ENCODE results near the gene ATP2A3.
A peak's percentile ranks its signal among the peaks of the same experiment; 100 is the strongest.
"Not testable (repeated sequence)": the region's sequence is repeated elsewhere in the genome, so short reads cannot be mapped to it uniquely, and the experiment has no call there.

The ATP2A3 gene

DNA sequence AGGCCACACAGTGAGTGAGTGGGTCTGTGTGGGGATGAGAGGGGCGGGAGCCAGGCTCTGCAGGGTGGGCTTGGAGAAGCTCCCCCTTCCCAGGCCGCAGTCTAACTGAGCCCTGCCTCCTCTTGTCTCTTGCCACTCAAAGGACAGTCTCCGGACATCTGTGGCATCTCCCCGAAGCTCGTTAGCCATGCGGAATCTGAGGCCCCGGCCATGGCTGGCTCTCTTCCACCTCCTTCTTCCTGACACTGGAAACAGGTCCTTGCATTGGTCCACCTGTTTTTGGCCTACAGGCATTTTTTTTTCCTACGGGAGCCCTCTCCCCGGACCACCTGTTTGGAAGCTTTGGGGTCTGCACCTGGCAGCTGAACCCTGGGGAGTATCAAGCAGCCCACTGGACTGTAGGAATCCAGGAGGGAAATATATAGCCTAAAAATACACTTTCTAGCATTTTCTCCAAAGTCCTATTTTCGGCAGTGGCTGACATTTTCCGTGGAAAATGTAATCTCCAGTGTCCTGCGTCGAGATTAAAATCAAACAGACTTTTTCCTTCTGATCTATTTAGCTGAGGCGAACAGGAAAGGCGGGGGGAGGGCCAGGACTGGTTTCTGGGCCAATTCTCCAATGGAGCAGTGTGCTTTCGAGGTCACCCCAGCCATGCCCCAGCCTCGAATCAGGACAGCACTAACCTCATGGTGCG, 9.1 kb downstream of the ATP2A3 start:
- DNase-seq (ENCODE audit: low read depth) = no peak

DNA sequence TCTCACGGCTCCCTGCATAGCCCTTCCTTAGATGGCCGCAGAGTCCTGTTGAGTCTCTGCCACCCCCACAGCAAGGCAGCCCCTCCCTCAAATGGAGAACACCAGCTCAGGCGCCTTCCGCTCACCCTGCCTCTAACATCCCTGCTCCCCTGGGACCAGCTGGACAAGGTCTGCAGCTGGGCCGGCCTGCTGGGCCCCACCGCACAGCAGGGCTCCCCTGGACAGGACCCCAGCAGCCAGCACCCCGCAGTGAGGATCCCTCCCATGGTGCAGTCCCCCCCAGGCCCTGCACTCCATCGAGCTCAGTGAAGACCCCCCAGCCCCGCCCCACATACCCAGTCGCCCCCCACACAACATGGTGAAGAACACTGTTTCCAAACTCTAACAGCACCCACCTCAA, 10.2 kb downstream of the ATP2A3 start:
- no peak for DNase-seq (ENCODE audit: low read depth)

DNA sequence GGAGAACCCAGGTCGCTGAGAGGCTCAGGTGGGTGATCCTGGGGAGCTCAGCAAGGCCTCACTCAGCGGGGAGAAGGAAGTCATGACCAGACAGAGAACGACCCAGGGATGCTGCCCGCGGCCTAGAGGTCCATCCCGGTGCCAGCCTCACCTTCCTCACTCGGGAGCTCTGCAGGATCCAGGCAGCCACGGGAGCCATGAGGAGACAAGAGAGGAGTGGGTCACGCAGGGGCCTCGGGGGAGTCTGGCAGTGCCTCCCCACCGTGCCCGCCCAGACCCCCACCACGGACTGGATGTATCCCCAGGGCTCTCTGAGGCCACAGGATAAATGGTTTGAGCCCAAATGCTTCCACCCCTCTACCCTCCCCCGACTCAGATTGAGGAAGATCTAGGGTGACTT, 10.7 kb downstream of the ATP2A3 start:
- no peak for DNase-seq (ENCODE audit: low read depth)

DNA sequence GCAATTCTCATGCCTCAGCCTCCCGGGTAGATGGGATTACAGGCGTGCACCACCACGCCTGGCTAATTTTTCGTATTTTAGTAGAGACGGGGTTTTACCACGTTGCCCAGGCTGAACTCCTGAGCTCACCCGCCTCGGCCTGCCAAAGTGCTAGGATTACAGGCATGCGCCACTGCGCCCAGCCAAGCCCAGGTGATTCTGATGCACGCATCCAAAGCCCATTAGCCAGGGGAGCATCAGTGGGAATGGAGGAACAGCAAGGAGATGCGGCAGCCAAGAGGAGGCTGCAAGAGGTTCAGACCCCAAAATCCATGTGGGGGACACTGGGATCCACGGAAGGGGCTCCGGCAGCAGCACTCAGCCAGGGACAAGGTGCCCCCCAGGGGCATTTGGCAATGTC, 12.1 kb downstream of the ATP2A3 start:
- DNase-seq (ENCODE audit: low read depth) = no peak

DNA sequence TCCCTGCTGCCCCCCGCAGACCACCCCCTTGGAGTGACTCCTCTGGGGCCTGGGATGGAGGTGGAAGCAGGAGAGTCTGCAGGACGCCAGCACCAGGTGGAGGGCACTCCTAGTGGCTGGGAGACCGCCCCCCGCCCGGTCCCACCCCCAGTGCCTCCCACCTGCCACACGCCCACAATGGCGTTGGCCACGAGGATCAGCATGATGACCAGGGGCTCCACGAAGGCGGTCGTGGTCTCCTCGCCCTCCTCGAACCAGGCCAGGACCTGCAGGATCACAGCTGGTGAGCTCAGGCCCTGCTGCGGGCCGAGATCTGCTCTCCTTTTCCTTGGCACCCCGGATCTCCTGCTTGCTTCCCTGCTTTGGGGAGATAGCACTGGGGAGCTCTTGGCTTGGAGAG, 12.8 kb downstream of the ATP2A3 start:
- DNase-seq (ENCODE audit: low read depth) = no peak

DNA sequence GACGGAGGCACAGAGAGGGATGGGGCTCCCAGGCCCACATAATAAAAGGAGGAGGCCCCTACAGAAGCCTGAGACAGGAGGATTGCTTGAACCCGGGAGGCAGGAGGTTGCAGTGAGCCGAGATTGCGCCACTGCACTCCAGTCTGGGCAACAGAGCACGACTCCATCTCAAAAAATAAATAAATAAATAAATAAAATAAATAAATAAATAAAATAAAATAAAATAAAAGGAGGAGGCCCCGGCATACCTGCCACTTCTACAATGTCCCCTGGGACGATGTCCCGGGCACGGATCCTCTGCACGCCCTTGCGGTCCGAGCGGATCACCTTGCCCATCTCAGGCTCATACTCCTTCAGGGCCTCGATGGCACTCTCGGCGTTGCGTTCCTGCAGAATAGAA, 13.2 kb downstream of the ATP2A3 start:
- DNase-seq (ENCODE audit: low read depth) = no peak

DNA sequence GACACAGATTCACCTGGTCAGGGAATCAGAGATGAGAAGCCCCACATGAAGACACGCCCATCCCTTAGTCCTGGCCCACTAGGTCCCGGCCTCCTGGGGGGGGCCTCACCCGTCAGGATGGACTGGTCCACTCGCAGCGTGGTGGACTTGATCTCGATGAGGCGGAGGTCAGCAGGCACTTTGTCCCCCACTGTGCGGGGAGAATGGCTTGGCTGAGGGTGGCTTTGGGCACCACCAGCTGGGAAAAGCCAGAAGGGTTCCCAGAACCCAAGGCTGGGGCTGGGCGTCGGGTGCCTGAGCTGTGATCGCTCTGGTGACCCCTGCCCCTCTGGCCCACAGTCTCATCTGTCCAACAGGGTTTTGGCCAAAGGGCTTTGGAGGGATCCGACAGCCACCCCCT, 13.7 kb downstream of the ATP2A3 start:
- DNase-seq (ENCODE audit: low read depth) = no peak

DNA sequence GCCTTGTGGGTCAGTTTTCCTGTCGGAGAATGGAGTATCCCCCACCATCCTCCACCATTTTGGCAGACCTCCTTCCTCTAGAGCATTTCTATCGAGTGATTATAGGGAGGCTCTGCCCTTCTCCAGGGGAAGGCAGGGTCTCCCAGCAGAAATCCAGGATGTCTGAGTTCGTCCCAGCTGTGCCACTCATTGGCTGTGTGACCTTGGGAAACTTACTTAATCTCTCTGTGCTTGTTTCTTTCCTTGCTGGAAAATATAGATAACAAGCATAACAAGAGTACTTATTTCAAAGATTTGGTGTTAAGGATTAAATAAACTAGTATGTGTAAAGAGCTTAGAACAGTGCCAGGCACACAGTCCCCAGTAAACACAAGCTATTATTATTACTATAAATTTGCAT, 14.8 kb downstream of the ATP2A3 start:
- DNase-seq (ENCODE audit: low read depth) = no peak

DNA sequence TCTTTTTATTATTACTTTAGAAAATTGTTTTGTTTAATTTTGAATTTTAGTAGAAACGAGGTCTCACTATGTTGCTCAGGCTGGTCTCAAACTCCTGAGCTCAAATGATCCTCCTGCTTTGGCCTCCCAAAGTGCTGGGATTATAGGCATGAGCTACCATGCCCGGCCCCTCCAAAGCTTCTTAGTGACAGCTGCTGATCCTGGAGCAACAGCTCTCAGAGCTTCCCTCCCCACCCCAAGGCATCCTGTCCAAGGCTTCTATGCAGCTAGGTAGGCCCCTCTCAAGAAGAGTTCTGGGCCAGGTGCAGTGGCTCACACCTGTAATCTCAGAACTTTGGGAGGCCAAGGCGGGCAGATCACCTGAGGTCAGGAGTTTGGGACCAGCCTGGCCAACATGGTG, 15.7 kb downstream of the ATP2A3 start:
- not testable (repeated sequence) for DNase-seq (ENCODE audit: low read depth)

DNA sequence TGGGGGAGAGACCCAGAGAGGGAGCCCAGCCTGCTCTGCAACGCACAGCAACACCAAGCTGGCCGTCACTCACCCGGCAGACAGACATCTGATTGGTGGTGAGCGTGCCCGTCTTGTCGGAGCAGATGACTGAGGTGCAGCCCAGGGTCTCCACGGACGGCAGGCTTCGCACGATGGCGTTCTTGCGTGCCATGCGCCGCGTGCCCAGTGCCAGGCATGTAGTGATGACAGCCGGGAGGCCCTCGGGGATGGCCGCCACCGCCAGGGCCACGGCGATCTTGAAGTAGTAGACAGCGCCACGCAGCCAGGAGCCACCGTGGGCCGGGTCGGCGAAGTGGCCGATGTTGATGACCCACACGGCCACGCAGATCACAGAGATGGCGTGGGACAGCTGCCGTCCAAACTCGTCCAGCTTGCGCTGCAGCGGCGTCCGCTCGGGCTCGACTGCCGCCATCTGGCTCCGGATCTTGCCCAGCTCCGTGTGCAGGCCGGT, 16.9 kb downstream of the ATP2A3 start:
- DNase-seq (ENCODE audit: low read depth) = no peak

DNA sequence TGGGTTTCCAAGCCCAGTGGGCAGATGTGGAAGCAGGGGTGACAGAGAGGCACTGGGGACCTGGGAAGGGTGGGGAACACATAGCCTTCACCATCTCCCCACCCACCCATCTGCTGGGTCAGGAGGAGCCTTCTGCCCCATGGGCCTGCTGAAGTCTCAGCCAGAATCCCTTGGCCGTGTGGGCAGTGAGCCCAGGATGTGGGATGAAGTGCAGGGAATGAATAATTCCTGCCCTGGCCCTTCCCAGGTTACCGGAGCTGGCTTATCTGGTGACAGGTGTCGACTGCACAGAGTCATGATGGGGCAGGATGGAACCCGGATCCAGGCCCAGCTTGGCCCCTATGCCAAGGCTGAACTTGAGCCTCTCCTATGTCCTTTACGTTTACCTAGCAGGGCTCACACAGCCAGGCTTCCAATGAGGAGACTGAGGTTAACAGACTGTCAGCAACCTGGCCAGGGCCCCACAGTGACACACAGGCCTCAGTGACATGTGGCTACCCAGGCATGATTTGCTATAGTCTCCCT, 17.5 kb downstream of the ATP2A3 start:
- DNase-seq (ENCODE audit: low read depth) = no peak

DNA sequence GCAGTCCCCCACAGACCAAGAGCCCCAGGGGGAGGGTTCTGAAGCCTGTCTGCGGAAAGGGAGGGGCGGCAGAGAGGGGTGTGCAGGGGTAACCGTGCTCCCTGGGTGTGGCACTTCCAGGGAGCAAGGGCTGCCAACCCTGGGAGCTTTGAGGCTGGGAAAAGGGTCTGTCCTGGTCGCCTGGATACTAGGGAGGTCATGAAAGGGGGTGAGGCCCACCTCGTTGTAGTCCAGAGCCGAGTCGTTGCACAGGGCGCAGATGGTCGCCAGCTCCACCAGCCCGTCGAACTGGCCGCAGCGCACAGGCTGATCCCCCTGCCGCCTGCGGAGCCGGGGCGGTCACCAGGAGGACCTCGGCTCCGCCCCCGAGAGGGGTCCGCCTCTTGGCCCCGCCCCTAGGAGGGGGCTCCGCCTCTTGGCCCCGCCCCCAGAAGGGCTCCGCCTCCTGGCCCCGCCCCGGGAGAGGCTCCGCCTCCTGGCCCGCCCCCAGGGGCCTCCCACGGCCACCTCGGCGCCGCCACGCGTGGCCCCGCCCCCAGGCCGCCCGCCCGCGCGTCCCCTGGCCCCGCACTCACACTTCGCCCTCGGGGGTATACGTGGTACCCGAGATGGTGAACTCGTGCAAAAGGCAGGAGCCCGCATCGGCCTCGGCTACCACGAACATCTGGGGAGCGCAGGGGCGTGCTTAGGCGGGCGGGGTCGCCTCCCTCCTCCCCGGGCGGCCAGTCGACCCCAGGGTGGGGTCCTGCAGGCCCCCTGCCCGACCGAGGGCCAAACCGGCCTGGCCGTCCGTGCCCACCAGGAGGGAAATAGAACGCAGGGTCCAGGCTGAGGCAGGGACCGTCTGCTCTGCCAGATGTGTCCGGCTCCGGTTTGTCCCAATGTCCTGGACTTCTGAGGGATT, 19.5 kb downstream of the ATP2A3 start:
- DNase-seq (ENCODE audit: low read depth) = peak; percentile 19

DNA sequence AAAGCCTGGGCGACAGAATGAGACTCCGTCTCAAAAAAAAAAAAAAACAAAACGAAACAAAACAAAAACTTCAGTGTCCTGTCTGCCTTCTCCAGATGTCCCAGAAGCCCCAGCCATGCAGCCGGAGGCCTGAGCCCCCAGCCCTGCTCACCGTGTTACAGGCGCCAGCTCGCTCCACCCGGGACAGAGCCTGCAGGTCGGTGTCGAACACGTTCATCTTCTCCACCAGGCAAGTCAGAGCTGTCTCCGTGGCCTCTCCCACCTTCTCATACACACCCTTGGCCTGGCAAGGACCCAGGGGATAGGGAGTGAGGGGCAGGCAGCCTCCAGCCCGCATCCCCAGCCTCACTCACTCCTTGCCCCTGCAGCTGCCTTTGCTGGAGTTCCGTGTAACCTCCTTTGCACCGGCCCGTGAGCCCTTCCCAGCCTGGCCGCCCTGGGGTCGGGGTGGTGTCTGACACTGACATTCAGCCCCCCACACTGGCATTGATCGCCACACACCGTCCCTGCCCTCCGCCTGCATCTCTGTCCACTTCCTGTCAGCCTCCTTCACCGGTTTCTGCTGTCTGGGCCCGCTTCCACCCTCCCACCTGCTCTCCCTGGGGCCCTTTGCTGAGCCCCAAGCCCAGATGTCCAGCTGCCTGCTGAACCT, 20.9 kb downstream of the ATP2A3 start:
- no peak for DNase-seq (ENCODE audit: low read depth)

DNA sequence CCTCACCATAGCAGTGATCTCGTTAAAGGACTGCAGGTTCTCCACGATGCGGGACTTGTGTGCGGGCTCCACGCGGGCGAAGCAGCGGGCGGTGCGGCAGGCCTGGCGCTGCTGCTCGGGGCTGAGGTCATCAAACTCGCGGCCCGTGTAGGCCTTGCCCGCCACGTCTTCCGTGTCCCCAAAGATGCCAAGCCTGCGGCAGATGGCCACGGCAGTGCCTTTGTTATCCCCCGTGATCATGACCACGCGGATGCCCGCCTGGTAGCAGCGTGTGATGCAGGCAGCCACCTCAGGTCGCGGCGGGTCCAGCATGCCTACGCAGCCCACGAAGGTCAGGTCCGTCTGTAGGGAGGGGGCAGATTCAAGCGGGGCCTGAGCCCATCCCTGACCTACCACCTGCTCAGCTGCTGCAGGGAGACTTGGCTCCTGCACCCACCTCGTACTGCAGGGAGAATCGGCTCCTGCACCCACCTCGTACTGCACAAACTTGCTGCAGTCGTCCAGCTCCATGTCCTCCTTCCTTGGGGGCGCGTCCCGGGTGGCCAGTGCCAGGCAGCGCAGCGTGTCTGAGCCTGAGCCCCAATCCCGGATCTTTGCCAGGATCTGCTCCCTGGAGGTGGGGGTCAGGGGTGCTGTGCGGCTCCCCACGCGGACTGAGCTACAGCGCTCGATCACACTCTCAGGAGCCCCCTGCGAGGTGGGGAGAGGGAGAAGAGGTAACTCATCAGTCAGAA, 23.1 kb downstream of the ATP2A3 start:
- DNase-seq (ENCODE audit: low read depth) = no peak

DNA sequence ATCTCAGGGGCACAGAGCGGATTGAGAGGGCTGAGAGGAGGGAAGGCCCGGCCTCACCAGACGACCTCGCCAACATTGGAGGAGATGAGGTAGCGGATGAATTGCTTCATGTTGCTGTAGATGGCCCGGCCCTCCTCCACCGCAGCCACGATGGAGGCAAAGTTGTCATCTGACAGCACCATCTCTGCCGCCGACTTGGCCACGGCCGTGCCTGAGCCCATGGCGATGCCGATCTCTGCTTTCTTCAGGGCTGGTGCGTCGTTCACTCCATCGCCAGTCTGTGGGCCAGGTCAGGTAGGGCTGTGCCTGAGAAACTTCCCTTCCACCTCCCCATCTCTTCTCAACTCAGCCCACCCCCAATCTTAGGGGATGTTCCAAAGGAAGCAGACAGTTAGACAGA, 26.9 kb downstream of the ATP2A3 start:
- no peak for DNase-seq (ENCODE audit: low read depth)

DNA sequence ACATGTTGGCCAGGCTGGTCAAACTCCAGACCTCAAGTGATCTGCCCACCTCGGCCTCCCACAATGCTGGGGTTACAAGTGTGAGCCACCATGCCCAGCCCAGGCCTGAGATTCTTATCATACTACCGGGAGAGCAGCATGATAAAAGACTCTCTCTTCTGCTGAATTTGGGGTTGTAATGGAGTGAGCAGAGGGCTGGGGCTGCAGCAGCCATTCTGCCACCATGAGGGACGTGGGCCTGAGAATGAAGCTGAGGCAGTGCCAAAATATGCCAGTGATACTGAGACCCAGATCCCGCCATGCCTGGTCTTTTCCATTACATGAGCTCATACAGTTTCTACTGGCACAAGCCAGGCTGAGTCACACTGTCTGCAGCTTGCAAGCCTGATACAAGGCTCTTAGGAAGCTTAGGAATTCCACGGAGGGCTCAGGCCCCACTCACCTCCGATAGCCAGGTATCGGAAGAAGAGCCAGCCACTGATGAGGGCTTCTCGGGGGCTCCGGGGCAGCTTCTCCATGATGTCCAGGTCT, 28.3 kb downstream of the ATP2A3 start:
- DNase-seq (ENCODE audit: low read depth) = no peak

DNA sequence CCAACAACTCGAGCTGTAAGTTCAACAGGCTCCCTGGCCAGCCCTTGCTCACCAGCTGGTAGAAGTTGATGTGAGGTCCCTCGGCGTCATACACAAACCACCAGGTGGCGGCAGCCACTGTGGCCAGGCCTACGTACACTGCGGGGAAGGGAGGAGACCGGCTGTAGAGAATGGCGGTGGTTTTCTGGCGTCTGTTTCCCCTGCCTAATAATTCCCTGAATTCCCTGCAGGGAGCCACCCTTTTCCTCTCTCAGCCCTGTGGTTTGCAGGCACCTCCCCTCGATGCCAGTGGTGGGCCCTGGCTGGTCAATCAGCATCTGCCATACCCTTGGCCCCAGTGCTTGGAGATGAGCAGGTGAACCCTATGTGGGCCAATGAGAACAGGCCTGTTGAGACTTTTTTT, 29.1 kb downstream of the ATP2A3 start:
- DNase-seq (ENCODE audit: low read depth) = no peak

DNA sequence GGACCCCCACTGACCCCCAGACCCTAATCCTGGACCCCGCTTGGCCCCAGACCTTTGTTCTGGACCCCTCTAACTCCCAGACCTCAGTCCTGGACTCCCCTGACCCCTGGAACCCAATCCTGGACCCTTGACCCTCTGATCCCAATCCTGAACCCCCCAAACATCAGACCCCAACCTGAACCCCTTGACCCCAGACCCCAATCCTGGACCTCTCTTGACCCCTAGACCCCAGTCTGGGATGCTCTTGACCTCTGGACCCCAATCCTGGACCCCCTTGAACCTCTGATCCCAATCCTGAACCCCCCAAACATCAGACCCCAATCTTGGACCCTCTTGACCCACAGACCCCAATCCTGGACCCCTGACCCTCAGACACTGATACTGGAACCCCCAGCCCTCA, 34.5 kb downstream of the ATP2A3 start:
- DNase-seq (ENCODE audit: low read depth) = no peak

DNA sequence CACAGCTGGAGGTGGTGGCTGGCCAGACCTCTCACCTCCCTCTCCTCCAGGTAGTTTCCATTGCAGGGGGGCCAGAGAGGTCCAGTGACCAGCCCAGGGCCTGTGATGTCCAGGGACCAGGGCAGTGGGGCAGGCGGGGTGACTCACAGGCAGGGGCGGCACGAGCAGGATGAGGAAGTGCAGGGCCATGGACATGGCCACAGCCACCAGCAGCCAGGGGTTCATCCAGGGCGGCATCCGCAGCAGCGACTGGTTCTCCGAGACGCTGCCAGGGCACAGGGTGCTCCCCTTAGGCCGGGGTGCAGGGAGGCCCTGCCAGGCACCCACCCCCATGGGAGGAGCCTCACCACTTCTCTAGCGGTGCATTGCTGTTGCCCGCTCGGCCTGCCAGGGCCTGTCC, 35.1 kb downstream of the ATP2A3 start:
- DNase-seq (ENCODE audit: low read depth) = no peak

DNA sequence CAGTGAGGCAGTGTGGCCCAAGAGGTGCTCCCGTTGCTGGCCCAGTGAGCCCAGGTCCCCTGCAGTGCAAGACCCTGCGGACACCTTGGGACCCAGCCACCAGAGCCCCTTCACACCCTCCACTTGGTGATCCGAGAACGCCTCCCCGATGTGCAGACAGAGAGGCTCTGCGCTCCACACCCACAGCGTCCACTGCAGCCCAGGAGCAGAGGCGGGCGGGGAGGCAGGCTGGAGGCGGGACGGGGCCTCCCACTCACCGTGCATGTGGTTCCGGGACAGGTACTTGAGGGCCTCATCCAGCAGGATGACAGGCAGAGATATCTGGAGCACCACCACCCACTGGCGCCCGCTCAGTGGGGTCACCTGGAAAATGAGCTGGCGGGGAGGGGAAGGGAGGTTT, 35.8 kb downstream of the ATP2A3 start:
- no peak for DNase-seq (ENCODE audit: low read depth)

DNA sequence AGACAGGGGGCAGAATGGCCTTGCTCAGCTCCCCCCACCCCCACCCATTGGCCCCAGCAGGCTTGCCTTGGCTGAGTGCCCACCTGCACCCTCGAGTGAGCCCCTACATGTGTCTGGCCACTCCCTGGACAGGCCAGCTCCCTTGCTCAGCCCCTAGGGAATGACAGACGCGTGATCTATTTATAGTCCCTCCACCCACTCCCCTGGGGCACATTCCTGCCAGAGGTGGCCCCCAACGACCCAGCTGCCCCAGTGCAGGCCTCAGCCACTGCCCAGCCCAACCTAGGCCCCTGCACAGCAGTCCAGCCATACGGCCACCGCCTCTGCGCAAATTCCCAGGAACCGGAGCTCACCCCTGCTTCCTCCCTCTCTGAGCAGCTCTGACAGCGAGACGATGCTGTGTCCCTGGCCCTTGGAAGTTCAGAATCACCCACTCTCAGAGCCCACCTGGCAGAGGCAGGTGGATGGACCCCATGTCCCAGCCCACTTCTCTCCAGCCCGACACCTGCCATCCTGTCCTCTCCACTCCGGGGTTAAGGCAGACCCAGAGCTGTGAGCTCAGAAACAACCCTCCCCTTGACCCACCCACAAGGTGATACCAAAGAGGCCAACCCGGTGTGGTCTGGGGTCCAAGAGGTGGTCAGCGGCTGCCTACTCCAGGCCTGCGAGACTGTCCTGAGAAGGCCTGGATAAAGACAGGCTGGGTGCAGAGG, 36.5 kb downstream of the ATP2A3 start:
- no peak for DNase-seq (ENCODE audit: low read depth)
